Cardiac septum (tissue), 1 donor: Measurements from ENCODE around the gene PRRT3. TPM values are rescaled to one million over a fixed set of nuclear protein-coding genes. Genes with fewer than 3 reads are reported as not detected.
"Not testable (repeated sequence)": the region's sequence is repeated elsewhere in the genome, so short reads cannot be mapped to it uniquely, and the experiment has no call there.

Experiments used
- DNase-seq: peaks from one replicate; pipeline ENCODE4 v3.0.0-alpha.2; 2020; ENCODE audit warnings: low spot score
- intact Hi-C: fragments of 100-400 bp; cut with DNase I; formaldehyde crosslinking; loops from one replicate; pipeline ENCODE4 v1.14.0; 2022
- total RNA-seq: library from RNA; stranded (reverse); fragmentation: NEBNext Ultra II Directional; extraction: Animal tissue kit (Norgen Biotek cat#: 25700); gene quantifications from one replicate; pipeline ENCODE4 v1.2.1, GENCODE V29; 2021
- donor health status: DM: no; HTN: no; CAD: no.

Gene PRRT3
- total RNA-seq, 1 donor from 2014 or later: 1.6 TPM

DNA sequence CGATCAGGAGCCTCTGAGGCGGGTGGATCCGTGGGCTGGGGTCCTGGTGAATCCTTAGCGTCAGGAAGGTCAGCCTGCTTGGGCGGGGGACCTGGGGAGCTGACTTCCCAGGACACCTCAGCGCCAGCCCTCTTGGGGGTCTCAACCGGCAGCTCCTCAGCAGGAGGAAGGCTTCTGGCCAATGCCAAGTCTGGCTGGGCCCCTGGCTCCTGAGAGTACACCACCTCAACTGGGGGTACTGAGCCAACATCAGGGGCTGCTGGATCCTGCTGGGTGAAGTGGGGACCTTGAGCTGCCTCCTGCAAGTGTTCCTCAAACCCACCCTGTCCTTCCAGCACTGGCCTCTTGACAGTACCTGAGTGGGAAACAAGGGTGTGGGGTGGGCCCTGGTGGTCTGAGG, 3.1 kb downstream of the PRRT3 start:
- intact Hi-C loops: no loop called here

GRCh38 chr3:9948586-9948985, 3.6 kb downstream of the PRRT3 start:
- DNase-seq: no peak
- intact Hi-C loops: no loop called here

More for the DNA sequence above, 3.1 kb downstream of the PRRT3 start:
- no peak for DNase-seq

DNA sequence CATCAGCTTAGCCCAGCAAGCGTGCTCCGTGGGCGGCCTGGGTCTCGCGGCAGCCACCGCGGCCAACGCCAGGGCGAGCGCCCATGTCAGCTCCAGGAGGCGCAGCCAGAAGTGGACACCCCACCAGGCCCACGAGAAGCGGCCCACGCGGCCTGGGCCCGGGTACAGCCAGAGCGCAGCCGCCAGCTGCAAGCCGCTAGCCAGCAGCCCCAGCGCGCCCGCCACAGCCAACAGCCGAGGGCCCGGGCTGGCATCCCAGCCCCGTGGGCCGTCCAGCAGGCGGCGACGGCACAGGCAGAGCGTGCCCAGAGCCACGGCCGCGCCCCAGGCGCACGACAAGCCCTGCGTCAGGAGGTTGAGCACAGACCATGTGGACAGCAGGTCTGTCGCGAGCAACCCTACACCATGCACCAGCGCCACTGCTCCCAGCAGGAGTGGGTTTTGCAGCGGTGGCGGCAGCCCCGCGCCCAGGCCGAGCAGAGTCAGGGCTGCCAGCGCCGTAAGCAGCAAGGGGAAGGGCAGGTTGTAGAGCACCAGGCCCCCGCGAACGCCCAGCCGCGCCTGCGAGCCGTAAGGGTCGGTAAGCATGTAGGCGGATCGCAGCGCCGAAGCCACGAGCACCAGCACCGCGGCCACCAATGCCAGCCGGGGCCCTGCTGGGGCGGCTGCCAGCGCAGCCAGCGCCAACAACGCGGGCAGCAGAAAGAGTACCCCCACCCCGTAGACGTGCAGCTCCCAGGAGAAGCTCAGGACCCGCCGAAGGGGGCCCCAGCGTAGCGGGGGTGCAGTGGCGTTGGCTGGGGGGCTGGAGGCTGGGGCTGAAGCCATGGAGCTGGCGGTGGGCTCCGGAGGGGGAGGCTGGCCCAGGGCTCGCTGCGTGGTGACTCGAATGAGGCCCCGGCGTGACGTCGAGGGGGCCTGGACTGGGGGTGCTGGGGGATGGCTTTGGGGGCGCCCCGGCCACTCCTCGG, 4.9 kb downstream of the PRRT3 start:
- DNase-seq: peak; percentile 76
- intact Hi-C loops: no loop called here

DNA sequence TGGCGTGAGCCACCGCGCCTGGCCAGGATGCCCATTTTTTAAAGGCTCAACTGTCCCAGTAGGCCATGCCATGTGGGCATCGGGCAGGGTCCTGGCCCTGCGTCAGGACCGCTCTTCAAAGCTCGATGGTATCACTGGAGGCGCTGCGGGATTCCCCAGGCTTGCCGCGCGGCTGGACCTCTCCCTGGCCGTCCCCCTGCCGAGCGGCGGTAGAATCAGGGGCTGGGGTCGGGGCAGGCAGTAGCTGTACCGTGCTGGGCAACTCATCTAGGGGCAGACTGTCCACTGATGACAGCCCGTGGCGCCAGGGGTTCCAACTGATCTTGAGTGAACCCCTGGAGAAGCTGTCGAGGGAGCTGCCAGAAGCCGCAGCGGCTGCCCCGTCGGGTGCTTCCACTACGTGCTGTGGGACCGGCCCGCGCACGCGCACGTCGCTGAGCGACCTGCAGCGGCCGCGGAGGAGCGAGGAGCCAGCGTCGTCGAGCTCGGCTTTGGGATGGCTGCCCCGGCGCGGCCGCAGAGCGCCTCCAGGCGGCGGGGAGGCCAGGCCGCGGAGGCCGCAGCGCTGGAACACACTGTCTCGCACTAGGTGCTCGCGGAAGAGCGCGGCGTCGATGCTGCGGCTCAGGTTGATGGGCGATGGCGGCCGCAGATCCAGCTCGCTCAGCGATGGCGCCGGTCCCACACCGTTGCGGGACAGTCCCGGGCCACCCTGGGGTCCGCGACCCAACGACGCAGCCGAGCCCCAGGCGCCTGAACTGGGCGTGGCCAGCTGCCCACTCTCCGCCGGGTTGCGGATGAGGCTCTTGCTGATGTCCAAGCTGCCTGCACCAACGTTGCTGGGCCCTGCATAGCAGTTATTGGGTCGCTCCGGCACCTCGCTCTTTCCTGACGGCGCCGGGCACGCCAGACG, 5.8 kb downstream of the PRRT3 start:
- intact Hi-C loops: no loop called here

GRCh38 chr3:9945358-9945757, 6.8 kb downstream of the PRRT3 start:
- intact Hi-C loops: no loop called here

More for the DNA sequence above, 5.8 kb downstream of the PRRT3 start:
- peak; percentile 91 for DNase-seq

GRCh38 chr3:9944271-9944670, 7.9 kb downstream of the PRRT3 start:
- no peak for DNase-seq
- intact Hi-C loops: no loop called here

More at GRCh38 chr3:9945358-9945757, 6.8 kb downstream of the PRRT3 start:
- peak; percentile 54 for DNase-seq

- intact Hi-C loops: no loop called here
Measured at GRCh38 chr3:9942934-9943690, 9.1 kb downstream of the PRRT3 start.

DNA sequence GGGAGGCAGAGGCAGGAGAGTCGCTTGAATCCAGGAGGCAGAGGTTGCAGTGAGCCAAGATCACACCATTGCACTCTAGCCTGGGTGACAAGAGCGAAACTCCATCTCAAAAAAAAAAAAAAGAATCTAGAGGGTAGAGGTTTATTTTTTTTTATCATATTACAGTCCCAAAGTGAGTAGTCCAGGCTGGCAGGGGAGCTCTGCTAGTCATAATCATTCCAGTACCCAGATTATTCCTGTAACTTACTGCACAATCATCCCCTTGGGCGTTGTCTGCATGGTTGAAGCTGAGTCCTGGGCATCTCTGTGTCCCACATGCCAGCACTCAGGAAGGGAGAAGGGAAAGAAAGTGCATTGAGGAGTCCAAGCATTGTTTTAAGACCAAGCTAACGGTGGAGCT, 10.0 kb downstream of the PRRT3 start:
- no peak for DNase-seq
- intact Hi-C loops: no loop called here

More at GRCh38 chr3:9942934-9943690, 9.1 kb downstream of the PRRT3 start:
- no peak for DNase-seq

DNA sequence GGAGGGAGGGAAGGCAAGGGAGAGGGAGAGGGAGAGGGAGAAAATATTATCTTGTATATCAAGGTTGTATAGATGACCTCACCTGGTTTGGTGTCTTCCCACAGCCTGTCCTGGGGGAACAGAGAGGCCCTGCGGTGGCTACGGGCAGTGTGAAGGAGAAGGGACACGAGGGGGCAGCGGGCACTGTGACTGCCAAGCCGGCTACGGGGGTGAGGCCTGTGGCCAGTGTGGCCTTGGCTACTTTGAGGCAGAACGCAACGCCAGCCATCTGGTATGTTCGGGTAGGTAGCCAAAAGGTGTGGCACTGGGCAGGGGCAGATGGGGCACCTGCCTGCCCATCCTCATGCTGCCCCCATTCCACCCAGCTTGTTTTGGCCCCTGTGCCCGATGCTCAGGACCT, 11.5 kb downstream of the PRRT3 start:
- intact Hi-C loops: no loop called here
- DNase-seq: no peak

- intact Hi-C loops: loop anchor here (10.0 kb wide), 1 partner anchor 285 kb away; no protein-coding TSS in a partner anchor
- DNase-seq: not testable (repeated sequence)
Measured at GRCh38 chr3:9939906-9940305, 12.3 kb downstream of the PRRT3 start.

- DNase-seq: no peak
- intact Hi-C loops: loop anchor here (10.0 kb wide), 1 partner anchor 286 kb away; no protein-coding TSS in a partner anchor
Measured at GRCh38 chr3:9938966-9939365, 13.2 kb downstream of the PRRT3 start.

- DNase-seq: no peak
- intact Hi-C loops: loop anchor here (10.0 kb wide), 1 partner anchor 287 kb away; no protein-coding TSS in a partner anchor
Measured at GRCh38 chr3:9937486-9938238, 14.5 kb downstream of the PRRT3 start.

- DNase-seq: no peak
- intact Hi-C loops: loop anchor here (10.0 kb wide), 1 partner anchor 289 kb away; no protein-coding TSS in a partner anchor
Measured at GRCh38 chr3:9935966-9936510, 16.2 kb downstream of the PRRT3 start.

- intact Hi-C loops: loop anchor here (10.0 kb wide), 1 partner anchor 290 kb away; no protein-coding TSS in a partner anchor
- DNase-seq: no peak
Measured at GRCh38 chr3:9934993-9935392, 17.2 kb downstream of the PRRT3 start.

DNA sequence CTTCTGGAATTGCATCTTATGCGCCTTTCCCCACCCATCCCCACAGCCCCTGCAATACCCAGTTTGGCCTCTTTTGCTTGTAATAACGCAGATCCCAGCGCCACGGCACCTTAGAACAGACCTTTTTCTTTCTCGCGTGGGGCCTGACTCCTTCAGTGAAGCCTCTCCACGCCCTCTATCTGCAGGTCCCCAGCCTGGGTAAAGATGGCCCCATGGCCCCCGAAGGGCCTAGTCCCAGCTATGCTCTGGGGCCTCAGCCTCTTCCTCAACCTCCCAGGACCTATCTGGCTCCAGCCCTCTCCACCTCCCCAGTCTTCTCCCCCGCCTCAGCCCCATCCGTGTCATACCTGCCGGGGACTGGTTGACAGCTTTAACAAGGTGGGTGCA, 18.0 kb downstream of the PRRT3 start:
- DNase-seq: no peak
- intact Hi-C loops: loop anchor here (10.0 kb wide), 1 partner anchor 291 kb away; no protein-coding TSS in a partner anchor

DNA sequence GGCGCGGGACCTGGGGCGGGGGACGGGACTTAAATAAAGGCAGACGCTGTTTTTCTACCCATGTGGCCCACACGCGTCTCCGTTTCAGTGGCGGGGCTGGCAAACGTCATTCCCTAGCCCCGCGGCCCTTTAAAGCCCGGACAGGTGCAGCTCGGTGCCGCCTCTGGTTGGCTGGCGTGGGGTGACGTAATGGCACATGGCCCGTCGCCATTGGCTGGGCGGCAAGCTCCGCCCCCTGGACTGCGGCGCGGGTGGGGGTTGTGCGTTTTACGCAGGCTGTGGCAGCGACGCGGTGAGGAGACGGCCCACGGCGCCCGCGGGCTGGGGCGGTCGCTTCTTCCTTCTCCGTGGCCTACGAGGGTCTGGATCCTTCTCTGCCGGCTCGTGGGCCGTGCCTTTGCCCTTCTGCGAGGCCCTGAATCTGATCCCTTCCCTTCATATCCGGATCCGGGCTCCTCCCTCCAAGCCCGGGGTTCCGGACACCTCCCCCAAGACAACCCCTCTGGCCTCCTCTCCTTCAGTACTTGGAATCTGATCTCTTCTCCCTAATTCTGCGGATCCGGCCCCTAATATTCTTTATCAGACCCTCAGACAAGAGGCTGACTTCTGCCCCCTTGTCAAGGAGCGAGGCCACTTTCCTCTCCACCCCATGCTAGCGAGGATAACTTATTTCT, 18.5 kb downstream of the PRRT3 start, which contains the start of gene CRELD1:
CRELD1 (plus strand) TSS at position 274 of the 674 bp plus-strand sequence. CDS start 605 bp downstream, outside the sequence.
- DNase-seq: peak; percentile 98
- intact Hi-C loops: loop anchor here (2.0 to 10.0 kb wide), 2 partner anchors 17 to 291 kb away; partner anchors contain the start of gene IL17RC
